Common myeloid progenitor, CD34-positive (primary cell): ENCODE results near the gene NBPF4.
"Not testable (repeated sequence)": the region's sequence is repeated elsewhere in the genome, so short reads cannot be mapped to it uniquely, and the experiment has no call there.

Experiments used
- CTCF ChIA-PET: fragments of 350-600 bp; sonication (Branson Sonifier 250); formaldehyde crosslinking; loops from one replicate; lab custom pipeline; 2021; ENCODE audit warnings: antibody characterized with exemption; lab: Charles Lee
- POLR2A ChIA-PET: fragments of 350-600 bp; sonication (Branson Sonifier 250); formaldehyde crosslinking; loops from one replicate; lab custom pipeline; 2021; ENCODE audit warnings: antibody characterized with exemption; lab: Charles Lee
- DNase-seq, 3 donors: peaks; one replicate each; pipeline versions ENCODE4 v3.0.0 to v3.0.0-alpha.2; 2013
- H3K27ac ChIP-seq, 2 experiments: 1 replicate in 1 of 2; 2 replicates in 1 of 2; pipeline ENCODE4 v1.7.0; 2013; ENCODE audit warnings: inconsistent platforms in 2 of 2, low read length in 2 of 2, mild to moderate bottlenecking in 2 of 2, low read depth in 1 of 2, moderate library complexity in 1 of 2; ENCODE audit not compliant: severe bottlenecking in 2 of 2, insufficient read depth in 1 of 2, poor library complexity in 1 of 2
- H3K27me3 ChIP-seq, 5 experiments: replicated peaks in 2 of 5; 1 replicate in 3 of 5; 2 replicates in 2 of 5; pipeline versions ENCODE4 v1.6.1 to v1.7.0; 2013; ENCODE audit warnings: low read length in 4 of 5, mild to moderate bottlenecking in 2 of 5, moderate library complexity in 2 of 5, inconsistent platforms in 1 of 5; ENCODE audit not compliant: insufficient read depth in 5 of 5, control insufficient read depth in 4 of 5
- H3K36me3 ChIP-seq, 4 experiments: 1 replicate in 2 of 4; 2 replicates in 2 of 4; pipeline versions ENCODE4 v1.6.1 to v1.7.0; 2013; ENCODE audit warnings: low read length in 3 of 4, control low read depth in 1 of 4, mild to moderate bottlenecking in 1 of 4; ENCODE audit not compliant: control insufficient read depth in 4 of 4, insufficient read depth in 4 of 4
- H3K4me1 ChIP-seq, 4 experiments: 1 replicate in 3 of 4; 2 replicates in 1 of 4; pipeline versions ENCODE4 v1.6.1 to v1.7.1; 2013; ENCODE audit warnings: low read length in 3 of 4, mild to moderate bottlenecking in 3 of 4, control low read depth in 1 of 4, inconsistent platforms in 1 of 4, moderate library complexity in 1 of 4; ENCODE audit not compliant: control insufficient read depth in 4 of 4, insufficient read depth in 4 of 4; ENCODE audit errors: control extremely low read depth in 1 of 4
- H3K4me3 ChIP-seq, 7 experiments: 1 replicate in 4 of 7; 2 replicates in 3 of 7; pipeline versions ENCODE4 v1.5.1 to v1.7.0; 2013; ENCODE audit warnings: mild to moderate bottlenecking in 7 of 7, low read length in 6 of 7, moderate library complexity in 6 of 7, inconsistent platforms in 2 of 7, low read depth in 2 of 7, control low read depth in 1 of 7; ENCODE audit not compliant: insufficient read depth in 4 of 7, control insufficient read depth in 1 of 7; ENCODE audit errors: extremely low read depth in 1 of 7
- H3K9me3 ChIP-seq, 5 experiments: 1 replicate in 4 of 5; 2 replicates in 1 of 5; pipeline versions ENCODE4 v1.6.1 to v1.7.1; 2013; ENCODE audit warnings: low read length in 4 of 5, mild to moderate bottlenecking in 2 of 5, inconsistent platforms in 1 of 5, low read depth in 1 of 5, moderate library complexity in 1 of 5; ENCODE audit not compliant: control insufficient read depth in 4 of 5, insufficient read depth in 2 of 5; ENCODE audit errors: control extremely low read depth in 1 of 5
- WGBS: methylation state at CpG from one replicate; pipeline ENCODE4 v1.1.5; 2013; ENCODE audit not compliant: insufficient coverage; 5-methylcytosine and 5-hydroxymethylcytosine counted together

NBPF4 gene

GRCh38 chr1:108208724-108209446, 35.0 kb downstream of the NBPF4 start:
- WGBS = 96% methylated on average over 8 of the region's 11 CpGs

DNA sequence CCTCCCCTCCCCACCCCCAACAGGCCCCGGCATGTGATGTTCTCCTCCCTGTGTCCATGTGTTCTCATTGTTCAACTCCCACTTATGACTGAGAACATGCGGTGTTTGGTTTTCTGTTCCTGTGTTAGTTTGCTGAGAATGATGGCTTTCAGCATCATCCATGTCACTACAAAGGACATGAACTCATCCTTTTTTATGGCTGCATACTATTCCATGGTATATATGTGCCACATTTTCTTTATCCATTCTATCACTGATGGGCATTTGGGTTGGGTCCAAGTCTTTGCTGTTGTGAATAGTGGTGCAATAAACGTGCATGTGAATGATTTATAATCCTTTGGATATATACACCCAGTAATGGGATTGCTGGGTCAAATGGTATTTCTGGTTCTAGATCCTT, 40.3 kb downstream of the NBPF4 start:
- H3K27me3 ChIP-seq, H3K36me3 ChIP-seq, H3K4me3 ChIP-seq, H3K9me3 ChIP-seq, H3K27ac ChIP-seq, CTCF ChIA-PET, POLR2A ChIA-PET, DNase-seq: not testable (repeated sequence)
- H3K4me1 ChIP-seq = peaks cover 9 to 22% (median 17%) of the 10 kb centered on the region in 4 experiments
- WGBS = no CpG with 5 or more reads among the region's 3 CpGs

More at GRCh38 chr1:108208724-108209446, 35.0 kb downstream of the NBPF4 start:
- no peaks in the 10 kb centered on the region for H3K9me3 ChIP-seq
- ChIA-PET POLR2A (no interaction called here), CTCF (interaction anchor here (1.3 kb wide), 1 partner anchor 8 kb away, joined by 3 read pairs; no protein-coding TSS in a partner anchor)
- H3K4me1 ChIP-seq = no peaks in the 10 kb centered on the region
- peak in 1 of 3 donors; percentile 33 for DNase-seq
- peaks cover 0 to 6% (median 0%) of the 10 kb centered on the region in 5 experiments for H3K27me3 ChIP-seq
- H3K36me3 ChIP-seq = no peaks in the 10 kb centered on the region
- H3K27ac ChIP-seq = no peak overlapping the region
- H3K4me3 ChIP-seq = no peak overlapping the region

- H3K9me3 ChIP-seq = no peaks in the 10 kb centered on the region
- peaks cover 9 to 30% (median 18%) of the 10 kb centered on the region in 4 experiments for H3K4me1 ChIP-seq
- POLR2A ChIA-PET = no interaction called here
- no peak for DNase-seq
- WGBS = no CpG with 5 or more reads among the region's 5 CpGs
- H3K27ac ChIP-seq = no peak overlapping the region
- CTCF ChIA-PET = interaction anchor here (1.5 kb wide), 1 partner anchor 419 kb away, joined by 4 read pairs; no protein-coding TSS in a partner anchor
- peaks cover 0 to 7% (median 3%) of the 10 kb centered on the region in 4 experiments for H3K36me3 ChIP-seq
- no peaks in the 10 kb centered on the region for H3K27me3 ChIP-seq
- H3K4me3 ChIP-seq = no peak overlapping the region
These were observed 42.2 kb downstream of the NBPF4 start for GRCh38 chr1:108201687-108202086.

DNA sequence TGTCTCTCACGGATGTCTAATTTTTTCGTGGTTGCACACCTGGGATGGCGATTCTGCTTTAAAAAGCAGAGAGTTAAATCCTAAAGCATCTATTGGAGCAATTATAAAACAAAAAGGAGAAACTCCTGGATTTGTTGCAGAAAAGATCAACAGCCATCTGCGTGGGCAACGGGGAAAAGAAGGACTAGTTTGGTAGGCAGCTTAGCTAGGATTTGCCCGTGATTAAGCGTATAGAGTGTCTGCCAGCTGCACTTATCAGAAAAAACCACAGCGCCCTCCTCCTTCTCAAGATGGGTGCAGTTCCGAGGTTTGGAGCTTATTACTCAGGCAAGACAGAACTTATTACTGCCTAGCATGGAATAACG, 43.2 kb downstream of the NBPF4 start:
- peaks cover 0 to 9% (median 0%) of the 10 kb centered on the region in 5 experiments for H3K9me3 ChIP-seq
- H3K4me3 ChIP-seq = peak overlapping the region; percentile 69 to 98 (median 93)
- WGBS = 0% methylated on average over 3 of the region's 10 CpGs
- H3K36me3 ChIP-seq = peaks cover 2 to 17% (median 8%) of the 10 kb centered on the region in 4 experiments
- peaks cover 9 to 30% (median 18%) of the 10 kb centered on the region in 4 experiments for H3K4me1 ChIP-seq
- peak overlapping the region in 1 of 2 experiments; percentile 75 for H3K27ac ChIP-seq
- H3K27me3 ChIP-seq = no peaks in the 10 kb centered on the region
- DNase-seq = peak; percentile 84 to 90 (median 84)
- CTCF ChIA-PET = interaction anchor here (0.6 to 2.1 kb wide), 6 partner anchors 9 to 498 kb away, joined by 3 to 5 read pairs (median 3); partner anchors contain the start of genes EEIG2 and PRPF38B
- POLR2A ChIA-PET = interaction anchor here (1.1 kb wide), 1 partner anchor 438 kb away, joined by 3 read pairs; no protein-coding TSS in a partner anchor

DNA sequence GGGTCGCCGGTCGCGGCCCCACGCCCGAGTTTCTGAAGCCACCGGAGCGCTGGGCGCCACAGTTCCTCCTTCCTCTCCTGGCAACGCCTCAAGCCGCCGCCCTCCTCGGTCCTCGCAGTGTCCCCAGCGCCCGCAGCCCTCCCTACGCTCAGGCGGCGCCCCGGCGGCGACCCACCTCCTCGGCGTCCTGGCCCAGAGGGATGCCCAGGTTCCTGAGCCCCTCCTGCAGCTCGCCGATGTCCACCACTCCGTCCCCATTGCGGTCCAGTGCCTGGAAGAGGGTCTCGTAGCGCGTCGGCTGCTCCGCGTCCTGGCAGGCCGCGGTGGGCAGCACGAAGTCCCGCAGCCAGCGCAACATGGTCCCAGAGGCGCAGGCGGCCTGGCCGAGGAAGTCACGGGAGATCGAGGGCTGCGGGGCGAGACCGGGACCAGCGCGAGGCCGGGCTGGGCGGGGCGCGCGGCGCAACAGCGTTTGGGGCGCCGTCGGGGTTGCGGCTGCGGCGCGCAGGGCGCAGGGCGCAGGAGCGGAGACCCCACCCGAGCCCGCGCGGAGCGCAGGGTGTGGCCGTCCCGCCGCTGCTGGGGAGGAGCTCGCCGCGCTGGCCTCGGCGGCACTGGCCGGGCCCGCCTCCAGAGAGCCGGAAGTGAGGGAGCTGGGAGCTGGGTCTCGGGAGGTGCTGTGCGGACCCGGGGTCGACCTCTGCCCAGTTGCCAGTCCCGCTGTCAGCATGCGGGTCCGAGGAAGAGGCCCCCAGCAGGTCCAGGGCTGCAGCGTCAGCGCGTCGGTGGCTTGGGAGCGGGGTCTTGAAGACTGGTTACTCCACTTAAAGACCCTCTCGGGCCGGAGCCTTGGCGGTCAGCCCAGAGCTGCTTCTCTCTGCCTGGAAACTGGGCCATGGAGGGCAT, 43.8 kb downstream of the NBPF4 start, which contains the start of gene SLC25A24:
Gene SLC25A24 (minus strand): TSS at position 563 of the 906 bp plus-strand sequence. CDS start 205 bp downstream, at position 358.
- peak; percentile 69 to 85 (median 81) for DNase-seq
- WGBS = under 1% methylated on average over 75 of the region's 97 CpGs
- Histone ChIP-seq H3K27me3 (no peaks in the 10 kb centered on the region), H3K4me1 (peaks cover 9 to 30% (median 18%) of the 10 kb centered on the region in 4 experiments), H3K27ac (peak within 1 kb of the TSS in 1 of 2 experiments; percentile 76), H3K9me3 (peaks cover 0 to 14% (median 2%) of the 10 kb centered on the region in 5 experiments), H3K36me3 (peaks cover 6 to 24% (median 11%) of the 10 kb centered on the region in 4 experiments), H3K4me3 (peak within 1 kb of the TSS; percentile 69 to 98 (median 93))
- CTCF ChIA-PET = interaction anchor here (0.6 to 2.1 kb wide), 6 partner anchors 9 to 497 kb away, joined by 3 to 5 read pairs (median 3); partner anchors contain the start of genes EEIG2 and PRPF38B
- POLR2A ChIA-PET = interaction anchor here (1.1 kb wide), 1 partner anchor 437 kb away, joined by 3 read pairs; no protein-coding TSS in a partner anchor

DNA sequence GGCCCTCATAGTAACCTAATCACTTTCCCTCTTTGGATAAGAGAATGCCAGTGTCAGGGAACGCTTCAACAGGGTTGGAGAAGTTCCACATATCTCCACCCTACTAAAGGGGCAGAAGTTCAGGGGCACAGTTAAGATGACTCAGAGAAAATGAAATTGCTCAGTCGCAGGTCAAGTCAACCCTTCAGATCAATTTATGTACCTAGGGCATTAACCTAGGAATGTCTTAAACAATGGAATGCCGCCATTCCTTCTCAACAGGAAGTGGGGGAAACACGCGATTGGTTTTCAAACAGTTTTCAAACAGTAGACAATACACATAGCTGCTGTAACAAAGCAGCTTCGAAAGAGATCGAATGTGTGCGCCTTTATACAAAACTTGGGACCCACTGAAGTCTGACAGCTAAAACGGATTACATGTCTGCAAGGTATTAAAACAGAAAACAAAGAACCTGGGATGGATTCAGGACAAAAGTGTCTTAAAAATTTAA, 44.6 kb downstream of the NBPF4 start:
- Histone ChIP-seq H3K4me1 (peaks cover 9 to 30% (median 18%) of the 10 kb centered on the region in 4 experiments), H3K27me3 (no peaks in the 10 kb centered on the region), H3K36me3 (peaks cover 6 to 30% (median 17%) of the 10 kb centered on the region in 4 experiments), H3K9me3 (peaks cover 0 to 14% (median 3%) of the 10 kb centered on the region in 5 experiments), H3K27ac (peak overlapping the region in 1 of 2 experiments; percentile 76), H3K4me3 (peak overlapping the region in 6 of 7 experiments; percentile 73 to 98 (median 94))
- WGBS = 0% methylated on average over 8 of the region's 9 CpGs
- POLR2A ChIA-PET = interaction anchor here (0.9 kb wide), 1 partner anchor 392 kb away, joined by 3 read pairs; no protein-coding TSS in a partner anchor
- peak in 2 of 3 donors; percentile 49 to 66 for DNase-seq
- CTCF ChIA-PET = interaction anchor here (2.1 kb wide), 1 partner anchor 17 kb away, joined by 5 read pairs; no protein-coding TSS in a partner anchor
